ENCODE measurements around the gene RADIL.

The RADIL gene

DNA sequence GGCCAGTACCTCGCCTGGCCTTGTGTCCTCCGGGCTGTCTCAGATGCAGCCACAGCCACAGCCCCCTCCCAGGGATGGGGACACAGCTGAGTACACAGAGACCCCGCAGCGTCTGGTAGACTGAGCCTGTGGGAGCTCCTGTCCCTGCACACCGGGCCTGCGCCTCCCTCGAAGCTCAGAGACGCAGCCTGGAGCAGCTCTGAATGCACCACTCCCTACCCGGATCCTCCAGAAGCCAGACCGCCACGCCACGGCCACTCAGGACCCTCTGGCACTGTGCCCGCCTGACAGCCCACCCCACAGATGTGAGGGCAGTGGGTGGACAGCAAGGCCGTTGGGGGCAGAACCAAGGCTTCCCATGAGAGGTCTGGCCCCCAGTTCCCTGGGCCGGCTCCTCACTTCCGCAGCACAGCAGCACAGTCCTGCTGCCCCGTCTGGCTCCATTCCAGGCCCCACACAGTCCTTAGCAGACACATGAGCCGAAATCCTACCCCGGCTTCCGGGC is 62.5 kb downstream of the RADIL start:
- no peak for DNase-seq (ENCODE audit: low read depth)
- no peak overlapping the region for H3K4me3 ChIP-seq (ENCODE audit: low read depth, low read length)
- TF ChIP-seq, protein P1, sequence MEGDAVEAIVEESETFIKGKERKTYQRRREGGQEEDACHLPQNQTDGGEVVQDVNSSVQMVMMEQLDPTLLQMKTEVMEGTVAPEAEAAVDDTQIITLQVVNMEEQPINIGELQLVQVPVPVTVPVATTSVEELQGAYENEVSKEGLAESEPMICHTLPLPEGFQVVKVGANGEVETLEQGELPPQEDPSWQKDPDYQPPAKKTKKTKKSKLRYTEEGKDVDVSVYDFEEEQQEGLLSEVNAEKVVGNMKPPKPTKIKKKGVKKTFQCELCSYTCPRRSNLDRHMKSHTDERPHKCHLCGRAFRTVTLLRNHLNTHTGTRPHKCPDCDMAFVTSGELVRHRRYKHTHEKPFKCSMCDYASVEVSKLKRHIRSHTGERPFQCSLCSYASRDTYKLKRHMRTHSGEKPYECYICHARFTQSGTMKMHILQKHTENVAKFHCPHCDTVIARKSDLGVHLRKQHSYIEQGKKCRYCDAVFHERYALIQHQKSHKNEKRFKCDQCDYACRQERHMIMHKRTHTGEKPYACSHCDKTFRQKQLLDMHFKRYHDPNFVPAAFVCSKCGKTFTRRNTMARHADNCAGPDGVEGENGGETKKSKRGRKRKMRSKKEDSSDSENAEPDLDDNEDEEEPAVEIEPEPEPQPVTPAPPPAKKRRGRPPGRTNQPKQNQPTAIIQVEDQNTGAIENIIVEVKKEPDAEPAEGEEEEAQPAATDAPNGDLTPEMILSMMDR (IDR thresholded peaks at IDR 0.05; ENCODE audit: low read depth, low read length, missing control alignments): no peak

DNA sequence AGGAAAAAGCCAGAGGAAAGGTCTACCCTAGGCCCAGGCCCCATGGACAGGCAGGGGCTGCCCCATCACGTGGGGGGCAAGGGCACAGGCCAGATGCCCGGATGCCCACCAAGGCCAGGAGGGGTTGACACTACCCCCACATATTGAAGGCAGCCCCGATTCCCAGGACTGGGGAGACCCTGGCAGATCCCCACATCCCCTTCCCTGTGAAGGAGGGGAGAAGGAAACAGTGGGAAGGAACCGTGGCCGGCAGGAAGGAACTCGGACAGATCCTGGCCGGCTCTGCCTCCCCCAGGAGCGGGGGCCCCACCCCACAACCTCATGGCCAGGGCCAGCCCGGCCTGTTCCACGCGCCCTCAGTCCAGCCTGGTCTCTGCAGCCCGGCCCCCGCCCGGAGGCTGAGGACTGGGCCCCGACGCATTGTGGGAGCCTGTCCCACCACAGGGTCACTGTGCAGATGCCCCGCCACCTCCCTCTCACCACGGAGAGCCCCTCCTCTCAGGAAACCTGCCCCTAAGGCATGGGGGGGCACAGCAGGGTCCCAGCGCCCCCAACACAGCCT is 63.0 kb downstream of the RADIL start:
- no peak for DNase-seq (ENCODE audit: low read depth)
- TF ChIP-seq, protein P1 (IDR thresholded peaks at IDR 0.05; ENCODE audit: low read depth, low read length, missing control alignments): no peak
- no peak overlapping the region for H3K4me3 ChIP-seq (ENCODE audit: low read depth, low read length)

DNA sequence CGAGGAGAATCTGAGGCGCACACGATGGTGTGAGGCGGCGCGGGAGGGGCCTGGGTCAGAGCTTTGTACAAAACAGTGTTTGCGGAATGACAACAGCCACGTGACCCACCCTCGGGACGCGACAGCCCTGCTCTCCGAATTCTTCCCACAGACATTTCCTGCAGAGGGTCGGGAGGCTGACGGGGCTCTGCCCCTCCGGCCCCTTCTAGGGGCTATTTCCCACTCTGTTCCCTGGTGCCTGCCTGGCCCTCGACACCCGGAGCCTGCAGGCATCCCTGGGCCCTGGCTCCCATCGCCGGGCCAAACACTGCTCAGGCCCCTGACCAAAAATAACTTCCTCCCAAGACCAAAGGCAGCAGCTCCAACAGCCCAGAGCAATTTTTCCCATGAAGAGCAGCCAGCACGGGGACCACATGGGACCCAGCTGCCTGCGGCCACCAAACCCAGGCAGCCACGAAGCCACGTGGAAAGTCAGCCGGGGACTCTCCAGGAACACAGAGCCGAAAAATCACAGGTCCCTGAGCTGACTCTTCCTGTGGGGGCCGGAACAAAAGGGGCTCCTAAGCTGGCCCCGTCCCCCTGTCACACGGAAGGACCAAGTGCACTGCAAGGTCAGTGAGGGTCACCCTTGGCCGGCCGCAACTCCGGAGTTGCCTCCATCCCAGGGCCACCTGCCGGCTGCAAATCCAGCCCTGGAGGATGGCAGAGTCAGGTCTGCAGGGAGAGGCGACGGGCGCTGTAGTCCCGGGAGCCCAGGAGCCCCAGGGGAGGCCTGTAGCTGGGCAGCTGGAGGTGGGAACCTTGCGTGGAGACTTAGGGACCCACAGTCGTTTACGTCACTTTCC is 63.7 kb downstream of the RADIL start:
- no peak for DNase-seq (ENCODE audit: low read depth)
- TF ChIP-seq, protein P1 (IDR thresholded peaks at IDR 0.05; ENCODE audit: low read depth, low read length, missing control alignments): no peak
- H3K4me3 ChIP-seq (ENCODE audit: low read depth, low read length): no peak overlapping the region

DNA sequence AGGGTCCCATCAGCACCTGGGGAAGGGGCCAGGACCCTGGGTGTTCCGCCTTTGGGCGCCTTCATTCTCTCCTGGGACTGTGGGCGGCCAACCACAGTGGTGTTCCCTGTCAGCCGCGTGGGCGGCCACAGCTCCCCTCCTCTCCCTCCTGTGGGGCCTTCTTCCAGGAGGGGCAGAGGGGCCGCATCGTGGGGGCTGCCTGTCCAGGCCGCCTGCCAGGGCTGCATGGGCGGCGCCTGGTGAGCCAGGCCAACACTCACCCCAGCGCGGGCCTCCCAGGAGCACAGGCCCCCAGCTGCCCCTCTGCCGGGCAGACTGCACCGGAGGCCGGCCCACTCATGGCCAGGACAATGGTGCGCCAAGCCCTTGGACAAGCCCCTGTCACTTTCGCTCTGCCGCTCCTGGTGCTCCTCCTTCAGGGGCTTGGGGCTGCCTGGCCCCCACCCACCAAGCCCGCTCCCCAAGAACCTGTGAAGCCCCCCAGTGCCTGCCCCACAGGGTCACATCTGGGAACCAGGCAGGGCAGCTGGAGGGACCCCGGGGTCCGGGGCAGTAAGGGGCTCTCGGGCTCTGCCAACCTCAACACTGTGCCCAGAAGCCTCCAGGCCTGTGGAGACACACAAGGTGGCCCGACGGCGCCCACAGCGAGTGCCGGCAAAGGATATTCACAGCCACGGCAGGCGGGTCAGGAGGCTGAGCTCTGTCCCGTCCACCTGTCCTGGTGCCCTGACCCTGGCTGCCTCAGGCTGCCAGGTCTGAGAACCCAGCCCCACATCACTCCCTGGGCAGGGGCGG is 65.3 kb downstream of the RADIL start:
- TF ChIP-seq, protein P1 (IDR thresholded peaks at IDR 0.05; ENCODE audit: low read depth, low read length, missing control alignments): no peak
- no peak overlapping the region for H3K4me3 ChIP-seq (ENCODE audit: low read depth, low read length)
- DNase-seq (ENCODE audit: low read depth): no peak

DNA sequence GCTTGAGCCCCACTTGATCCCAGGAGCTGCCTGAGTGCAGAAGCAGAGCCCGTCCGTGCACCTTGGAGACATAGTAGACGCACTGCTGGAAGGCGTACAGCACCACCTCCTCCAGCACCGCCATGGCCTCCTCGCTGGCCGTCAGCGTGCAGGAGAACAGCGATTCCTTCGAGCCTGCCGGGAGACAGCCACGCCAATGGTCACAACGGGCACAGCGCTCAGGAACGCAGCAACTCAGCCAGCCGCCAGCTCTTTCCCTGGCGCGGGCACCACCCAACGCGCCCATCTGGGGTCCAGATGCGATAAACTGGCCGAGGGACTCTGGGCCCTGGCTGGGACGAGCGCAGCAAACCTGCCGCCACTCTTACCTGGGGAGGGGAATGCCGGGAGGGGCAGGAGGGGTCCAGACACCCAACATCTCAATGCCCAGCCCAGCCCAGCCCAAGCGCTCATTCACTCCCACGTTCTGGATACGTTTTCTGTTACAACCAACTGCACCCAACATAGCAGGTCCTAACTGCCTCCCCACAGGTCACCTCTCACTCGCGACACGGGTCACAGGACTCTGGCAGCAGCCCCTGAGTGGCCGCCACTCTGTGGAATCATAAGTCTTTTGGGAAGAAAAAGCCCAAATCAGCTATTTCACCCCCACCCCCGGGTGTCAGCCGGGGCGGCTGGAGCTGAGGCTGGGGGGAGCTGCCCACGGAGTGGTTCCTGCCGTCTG is 66.2 kb downstream of the RADIL start:
- no peak for DNase-seq (ENCODE audit: low read depth)
- no peak overlapping the region for H3K4me3 ChIP-seq (ENCODE audit: low read depth, low read length)
- TF ChIP-seq, protein P1 (IDR thresholded peaks at IDR 0.05; ENCODE audit: low read depth, low read length, missing control alignments): no peak

DNA sequence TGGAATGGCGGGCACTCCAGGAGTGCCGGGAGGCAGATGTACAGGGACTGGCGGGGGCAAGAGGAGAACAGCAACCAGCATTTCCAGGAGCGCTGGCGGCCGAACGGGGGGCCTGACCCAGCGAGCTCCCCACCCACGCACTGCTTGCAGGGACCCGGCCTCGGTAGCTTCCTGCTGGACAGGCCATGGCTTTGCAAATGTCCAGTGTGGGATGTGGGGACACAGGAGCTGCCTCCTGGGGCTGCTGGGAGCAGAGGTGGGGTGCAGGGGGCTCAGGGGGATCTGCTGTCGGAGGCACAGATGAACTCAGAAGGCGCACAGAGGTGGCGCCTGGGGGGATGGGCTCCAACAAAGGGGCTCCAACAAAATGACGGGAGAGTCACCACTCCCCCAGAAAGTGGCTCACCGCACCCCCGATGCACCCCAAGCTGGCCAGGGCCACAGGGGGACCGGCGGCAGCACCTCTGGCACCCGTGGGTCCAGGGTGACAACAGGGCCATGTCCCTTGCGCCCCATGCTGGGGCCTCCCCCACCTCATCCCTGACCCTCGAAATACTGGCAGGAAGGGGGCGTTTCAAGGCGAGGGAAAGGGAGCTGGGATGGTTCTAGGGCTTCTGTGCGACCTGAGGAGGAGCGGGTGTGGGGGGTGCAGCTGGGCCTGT is 67.0 kb downstream of the RADIL start:
- no peak for DNase-seq (ENCODE audit: low read depth)
- TF ChIP-seq, protein P1 (IDR thresholded peaks at IDR 0.05; ENCODE audit: low read depth, low read length, missing control alignments): no peak
- H3K4me3 ChIP-seq (ENCODE audit: low read depth, low read length): no peak overlapping the region

All from GM12864 (cell line).